Neural crest cell (in vitro differentiated cells): Measurements from ENCODE around the gene GHRHR. TPM values are rescaled to one million over a fixed set of nuclear protein-coding genes. Genes with fewer than 3 reads are reported as not detected.
A peak's percentile ranks its signal among the peaks of the same experiment; 100 is the strongest.

Experiments
- DNase-seq: peaks from one replicate; pipeline ENCODE4 v3.0.0; 2021; ENCODE audit warnings: low read depth, mixed read lengths, low spot score
- H3K27ac Mint-ChIP-seq: one replicate; pipeline ENCODE4 v1.8.0; 2021; ENCODE audit warnings: mild to moderate bottlenecking, mixed read lengths; ENCODE audit not compliant: unreplicated experiment
- H3K27me3 Mint-ChIP-seq: 2 replicates; pipeline ENCODE4 v1.8.0; 2021; ENCODE audit warnings: low read depth, mild to moderate bottlenecking, mixed read lengths
- H3K36me3 Mint-ChIP-seq: 2 replicates; pipeline ENCODE4 v1.8.0; 2021; ENCODE audit warnings: low read depth, mild to moderate bottlenecking, mixed read lengths
- H3K4me1 Mint-ChIP-seq: 2 replicates; pipeline ENCODE4 v1.8.0; 2021; ENCODE audit warnings: mixed read lengths
- H3K4me3 Mint-ChIP-seq: one replicate; pipeline ENCODE4 v1.8.0; 2021; ENCODE audit warnings: mild to moderate bottlenecking, mixed read lengths
- H3K9me3 Mint-ChIP-seq: 2 replicates; pipeline ENCODE4 v1.8.0; 2021; ENCODE audit warnings: mixed read lengths
- total RNA-seq: library from RNA; stranded (reverse); gene quantifications from 2 replicates; pipeline ENCODE4 v1.2.1, GENCODE V29; 2021
- TF ChIP-seq, protein P1 (sequence below): fragments of 200-600 bp; sonication (generic); conservative IDR thresholded peaks from 2 replicates; pipeline ENCODE4 v1.5.0; 2021; ENCODE audit warnings: antibody characterized with exemption, mild to moderate bottlenecking

Gene GHRHR
- total RNA-seq, 1 donor from 2014 or later: not detected

DNA sequence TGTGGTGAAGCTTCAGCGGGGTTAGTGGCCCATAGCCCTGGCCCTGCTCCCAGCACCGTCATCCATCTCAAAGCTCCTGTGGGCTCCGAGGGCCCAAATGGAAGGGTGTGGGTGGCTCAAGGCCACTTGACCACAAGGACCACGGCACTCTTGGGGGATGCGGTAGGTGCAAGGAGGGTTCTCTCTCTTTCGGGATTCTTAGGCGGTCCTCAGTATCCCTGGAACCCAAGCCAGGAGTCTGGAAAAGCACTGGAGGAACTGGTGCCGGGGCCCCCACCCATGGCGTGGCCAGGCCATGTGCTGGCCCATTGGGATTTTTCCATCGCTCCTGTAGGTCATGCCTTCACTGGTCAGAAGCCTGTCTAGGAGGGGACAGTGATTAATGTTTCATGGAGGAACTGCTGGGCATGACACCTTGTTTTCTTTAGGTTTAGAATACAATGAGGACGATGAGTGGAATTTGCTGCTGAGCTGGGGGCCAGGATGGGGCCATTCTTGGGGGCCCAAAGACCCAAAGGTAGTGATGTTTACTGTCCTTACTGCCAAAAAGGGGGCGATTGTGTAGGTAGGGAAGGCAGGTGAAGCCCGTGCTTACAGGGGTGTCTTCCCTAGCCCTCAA is 35.4 kb upstream of the GHRHR start:
- no peak overlapping the region for H3K4me3 Mint-ChIP-seq
- TF ChIP-seq, protein P1, sequence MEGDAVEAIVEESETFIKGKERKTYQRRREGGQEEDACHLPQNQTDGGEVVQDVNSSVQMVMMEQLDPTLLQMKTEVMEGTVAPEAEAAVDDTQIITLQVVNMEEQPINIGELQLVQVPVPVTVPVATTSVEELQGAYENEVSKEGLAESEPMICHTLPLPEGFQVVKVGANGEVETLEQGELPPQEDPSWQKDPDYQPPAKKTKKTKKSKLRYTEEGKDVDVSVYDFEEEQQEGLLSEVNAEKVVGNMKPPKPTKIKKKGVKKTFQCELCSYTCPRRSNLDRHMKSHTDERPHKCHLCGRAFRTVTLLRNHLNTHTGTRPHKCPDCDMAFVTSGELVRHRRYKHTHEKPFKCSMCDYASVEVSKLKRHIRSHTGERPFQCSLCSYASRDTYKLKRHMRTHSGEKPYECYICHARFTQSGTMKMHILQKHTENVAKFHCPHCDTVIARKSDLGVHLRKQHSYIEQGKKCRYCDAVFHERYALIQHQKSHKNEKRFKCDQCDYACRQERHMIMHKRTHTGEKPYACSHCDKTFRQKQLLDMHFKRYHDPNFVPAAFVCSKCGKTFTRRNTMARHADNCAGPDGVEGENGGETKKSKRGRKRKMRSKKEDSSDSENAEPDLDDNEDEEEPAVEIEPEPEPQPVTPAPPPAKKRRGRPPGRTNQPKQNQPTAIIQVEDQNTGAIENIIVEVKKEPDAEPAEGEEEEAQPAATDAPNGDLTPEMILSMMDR: no peak
- no peaks in the 10 kb centered on the region for H3K9me3 Mint-ChIP-seq
- no peak for DNase-seq
- no peak overlapping the region for H3K27ac Mint-ChIP-seq
- H3K27me3 Mint-ChIP-seq: no peaks in the 10 kb centered on the region
- H3K36me3 Mint-ChIP-seq: no peaks in the 10 kb centered on the region
- H3K4me1 Mint-ChIP-seq: no peaks in the 10 kb centered on the region

GRCh38 chr7:30929686-30930085 is 34.1 kb upstream of the GHRHR start:
- Mint-ChIP-seq H3K27me3 (no peaks in the 10 kb centered on the region), H3K4me3 (no peak overlapping the region), H3K4me1 (no peaks in the 10 kb centered on the region), H3K27ac (no peak overlapping the region), H3K36me3 (no peaks in the 10 kb centered on the region), H3K9me3 (no peaks in the 10 kb centered on the region)
- TF ChIP-seq, protein P1: no peak
- peak; percentile 0 for DNase-seq

DNA sequence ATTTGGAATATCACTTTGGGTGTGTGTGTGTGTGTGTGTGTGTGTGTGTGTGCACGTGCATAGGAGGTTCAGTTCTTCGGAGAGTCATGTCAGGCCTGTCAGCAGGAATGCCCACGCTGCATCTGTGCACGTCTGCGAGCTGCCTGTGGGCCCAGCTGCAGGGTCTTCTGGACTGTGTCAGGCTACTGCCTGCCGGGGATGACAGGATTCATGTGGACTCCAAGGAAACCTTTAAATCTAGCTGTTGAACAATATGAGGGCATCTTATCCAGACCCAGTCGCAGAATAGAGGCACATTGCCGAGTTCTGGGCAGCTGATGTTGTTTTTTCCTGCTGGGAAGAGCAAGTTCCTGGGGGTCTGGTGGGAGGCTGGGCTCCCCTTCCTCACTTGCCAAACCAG is 33.1 kb upstream of the GHRHR start:
- Mint-ChIP-seq H3K36me3 (no peaks in the 10 kb centered on the region), H3K9me3 (no peaks in the 10 kb centered on the region), H3K4me3 (no peak overlapping the region), H3K27me3 (no peaks in the 10 kb centered on the region), H3K4me1 (no peaks in the 10 kb centered on the region), H3K27ac (no peak overlapping the region)
- no peak for DNase-seq
- TF ChIP-seq, protein P1: no peak

DNA sequence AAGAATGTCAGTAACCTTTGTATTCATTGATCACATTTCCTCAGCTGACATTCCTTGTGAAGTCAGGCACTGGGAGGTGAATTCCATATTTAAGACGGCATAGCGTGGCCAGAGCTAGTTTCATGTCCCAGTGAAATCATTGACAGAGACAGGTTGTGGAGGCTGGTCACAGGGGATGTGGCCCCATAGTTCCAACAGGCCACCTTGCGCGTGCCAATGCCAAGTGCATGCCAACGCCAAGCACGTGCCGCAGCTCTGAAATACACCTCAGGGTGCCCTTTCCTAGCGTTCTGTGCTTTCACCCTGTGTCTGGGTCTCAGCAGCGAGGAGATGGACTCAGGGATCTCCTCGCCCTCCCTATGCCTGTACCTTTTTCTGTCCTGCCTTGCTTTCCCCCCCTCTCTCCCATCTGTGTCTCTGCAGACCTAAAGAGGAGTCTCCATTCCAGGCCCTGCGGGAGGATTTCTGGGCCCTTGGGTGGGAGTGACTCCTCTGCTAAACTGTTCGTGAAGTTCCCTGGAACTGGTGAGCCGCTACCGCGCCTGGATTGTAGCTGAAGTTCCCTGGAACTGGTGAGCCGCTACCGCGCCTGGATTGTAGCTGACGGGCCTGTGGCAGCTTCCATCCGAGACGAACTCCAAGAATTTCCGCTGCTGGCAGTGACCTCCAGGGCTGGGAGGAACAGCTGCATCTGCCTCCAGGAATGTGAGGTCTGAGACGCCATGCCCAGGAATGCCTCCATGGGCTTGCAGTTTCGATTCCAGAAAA is 32.4 kb upstream of the GHRHR start:
- TF ChIP-seq, protein P1: no peak
- Mint-ChIP-seq H3K36me3 (no peaks in the 10 kb centered on the region), H3K27ac (peak overlapping the region; percentile 12), H3K9me3 (no peaks in the 10 kb centered on the region), H3K4me1 (peaks cover 2% of the 10 kb centered on the region), H3K4me3 (no peak overlapping the region), H3K27me3 (no peaks in the 10 kb centered on the region)
- no peak for DNase-seq

DNA sequence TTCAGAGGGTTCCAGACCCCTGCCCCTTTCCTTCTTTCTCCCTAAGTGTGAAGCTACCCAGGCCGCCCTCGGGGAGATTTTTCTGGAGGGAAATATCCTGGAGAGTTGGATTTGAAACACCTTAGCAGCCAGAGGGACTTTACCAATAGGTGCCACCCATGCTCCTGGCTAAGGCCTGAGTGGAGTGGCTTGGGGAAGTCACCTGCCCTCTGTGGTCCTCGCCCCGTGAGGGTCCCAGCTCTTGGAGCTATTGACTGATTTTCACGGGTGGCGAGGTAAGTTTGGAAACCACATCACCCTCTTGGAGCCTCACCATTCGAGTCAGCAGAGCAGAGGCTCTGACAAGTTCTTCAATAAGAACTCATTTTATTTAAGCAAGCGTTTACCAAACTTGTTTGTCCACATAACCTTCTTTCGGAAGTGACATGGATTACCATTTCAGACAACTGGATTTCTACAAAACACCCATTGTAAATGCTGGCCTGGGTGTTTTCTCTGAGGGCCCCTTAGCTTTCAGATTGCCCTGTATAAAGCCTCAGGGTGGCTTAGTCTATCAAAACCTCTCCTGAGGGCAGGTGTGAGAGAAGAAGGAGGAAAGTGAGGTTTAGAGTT is 31.7 kb upstream of the GHRHR start:
- no peak overlapping the region for H3K27ac Mint-ChIP-seq

More for the DNA sequence above, 31.7 kb upstream of the GHRHR start:
- TF ChIP-seq, protein P1: no peak
- DNase-seq: no peak
- H3K9me3 Mint-ChIP-seq: no peaks in the 10 kb centered on the region
- H3K4me1 Mint-ChIP-seq: peaks cover 8% of the 10 kb centered on the region
- no peak overlapping the region for H3K4me3 Mint-ChIP-seq
- no peaks in the 10 kb centered on the region for H3K27me3 Mint-ChIP-seq
- no peaks in the 10 kb centered on the region for H3K36me3 Mint-ChIP-seq
